Activated CD4-positive, alpha-beta memory T cell treated with anti-CD3 and anti-CD28 coated beads, Interleukin-2, amount 10 ng/mL, durations not matched to agents 7 days and 5 days (primary cell): ENCODE results near the gene AIRE. TPM values are rescaled to one million over a fixed set of nuclear protein-coding genes. Genes with fewer than 3 reads are reported as not detected.
A peak's percentile ranks its signal among the peaks of the same experiment; 100 is the strongest.

ENCODE experiments used
- CTCF ChIA-PET: fragments of 350-600 bp; sonication (Branson Sonifier 250); formaldehyde crosslinking; loops from one replicate; lab custom pipeline; 2021; ENCODE audit warnings: antibody characterized with exemption, inconsistent platforms; lab: Charles Lee
- POLR2A ChIA-PET: fragments of 350-600 bp; sonication (Branson Sonifier 250); formaldehyde crosslinking; loops from one replicate; lab custom pipeline; 2021; ENCODE audit warnings: antibody characterized with exemption; lab: Charles Lee
- DNase-seq: peaks from one replicate; pipeline ENCODE4 v3.0.0-alpha.2; 2020
- H3K27ac Mint-ChIP-seq: one replicate; pipeline ENCODE4 v1.8.0; 2021; ENCODE audit warnings: mild to moderate bottlenecking, mixed read lengths
- H3K27me3 Mint-ChIP-seq: one replicate; pipeline ENCODE4 v1.8.0; 2021; ENCODE audit warnings: mixed read lengths
- H3K36me3 Mint-ChIP-seq: one replicate; pipeline ENCODE4 v1.8.0; 2021; ENCODE audit warnings: low read depth, mixed read lengths
- H3K4me1 Mint-ChIP-seq: one replicate; pipeline ENCODE4 v1.8.0; 2021; ENCODE audit warnings: mixed read lengths
- H3K4me3 Mint-ChIP-seq: one replicate; pipeline ENCODE4 v1.8.0; 2021; ENCODE audit warnings: mild to moderate bottlenecking, mixed read lengths
- H3K9me3 Mint-ChIP-seq: one replicate; pipeline ENCODE4 v1.8.0; 2021; ENCODE audit warnings: mixed read lengths
- total RNA-seq, 2 experiments: library from RNA; stranded (reverse); gene quantifications; one replicate each; pipeline ENCODE4 v1.2.3, GENCODE V29; 2021

Gene AIRE
- total RNA-seq, 2 experiments from 2014 or later: 0.48 to 0.58 TPM

DNA sequence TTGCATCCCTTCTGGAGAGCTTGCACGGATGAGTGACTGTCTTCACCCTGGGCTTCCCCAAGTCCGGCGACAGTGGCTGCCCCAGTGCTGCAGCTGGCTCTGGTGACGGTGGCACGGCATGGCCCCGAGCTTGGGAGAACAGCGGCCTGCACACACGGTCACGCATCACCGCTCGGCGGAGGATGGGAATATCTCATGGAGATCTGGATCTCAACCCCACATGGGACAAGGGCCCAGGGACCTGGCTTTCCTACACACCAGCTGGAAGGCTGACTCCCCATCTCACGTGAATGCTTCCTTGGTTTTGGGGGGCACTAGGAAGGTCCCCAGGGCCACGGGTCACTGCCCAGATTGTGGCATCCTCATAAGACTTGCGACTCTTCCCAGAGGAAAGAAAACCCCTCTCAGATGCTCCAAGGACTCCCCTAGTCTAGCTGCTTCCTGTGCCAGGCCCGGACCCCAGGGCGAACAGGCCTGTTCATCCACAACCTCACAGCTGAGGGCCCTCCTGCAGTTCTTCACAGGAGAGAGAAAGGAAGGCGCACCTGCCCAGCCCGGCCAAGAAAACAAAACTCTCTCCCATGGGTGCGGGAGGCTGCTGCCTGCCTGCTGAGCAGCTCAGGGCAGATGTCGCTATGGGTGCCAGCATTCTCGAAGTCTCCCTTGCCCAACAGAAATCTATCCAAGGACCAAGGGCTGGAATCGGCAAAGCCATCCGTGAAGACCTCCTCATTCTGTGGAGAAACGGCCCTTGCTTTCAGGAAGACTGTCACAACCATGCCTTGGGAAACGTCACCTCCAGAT, 43.6 kb downstream of the AIRE start:
- H3K9me3 Mint-ChIP-seq: no peaks in the 10 kb centered on the region
- H3K4me1 Mint-ChIP-seq: no peaks in the 10 kb centered on the region
- peaks cover 9% of the 10 kb centered on the region for H3K36me3 Mint-ChIP-seq
- no peaks in the 10 kb centered on the region for H3K27me3 Mint-ChIP-seq
- no peak overlapping the region for H3K27ac Mint-ChIP-seq
- DNase-seq: no peak
- CTCF ChIA-PET: no interaction called here
- POLR2A ChIA-PET: interaction anchor here (1.1 to 1.4 kb wide), 2 partner anchors 11 to 14 kb away, joined by 3 to 4 read pairs; no protein-coding TSS in a partner anchor
- no peak overlapping the region for H3K4me3 Mint-ChIP-seq

GRCh38 chr21:44329971-44330681, 44.5 kb downstream of the AIRE start:
- DNase-seq: no peak
- no peaks in the 10 kb centered on the region for H3K9me3 Mint-ChIP-seq
- no peak overlapping the region for H3K4me3 Mint-ChIP-seq
- peaks cover 9% of the 10 kb centered on the region for H3K36me3 Mint-ChIP-seq
- no peak overlapping the region for H3K27ac Mint-ChIP-seq
- ChIA-PET CTCF (no interaction called here), POLR2A (interaction anchor here (1.1 to 1.4 kb wide), 3 partner anchors 10 to 15 kb away, joined by 3 to 4 read pairs (median 4); no protein-coding TSS in a partner anchor)
- H3K4me1 Mint-ChIP-seq: no peaks in the 10 kb centered on the region
- H3K27me3 Mint-ChIP-seq: no peaks in the 10 kb centered on the region

DNA sequence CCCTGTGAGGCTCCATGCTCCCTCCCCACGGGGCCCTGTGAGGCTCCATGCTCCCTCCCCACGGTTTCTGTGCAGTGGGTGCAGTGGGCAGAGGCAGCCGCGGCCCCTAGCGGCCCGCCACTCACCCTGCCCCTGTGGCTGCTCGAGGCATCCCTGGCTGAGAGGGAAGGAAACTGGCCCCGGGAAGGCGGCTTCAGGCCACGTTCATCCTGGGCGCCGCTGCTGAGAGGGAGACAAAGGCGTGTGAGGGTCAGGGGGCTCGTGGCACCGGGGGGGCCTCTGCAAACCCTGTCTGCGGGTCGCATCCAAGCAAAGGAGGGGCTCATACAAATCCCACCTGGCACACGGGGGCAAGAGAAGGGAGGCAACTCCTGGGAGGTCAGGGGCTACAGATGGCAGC, 45.0 kb downstream of the AIRE start:
- no peaks in the 10 kb centered on the region for H3K27me3 Mint-ChIP-seq
- CTCF ChIA-PET: no interaction called here
- no peaks in the 10 kb centered on the region for H3K9me3 Mint-ChIP-seq
- POLR2A ChIA-PET: interaction anchor here (1.4 kb wide), 3 partner anchors 10 to 12 kb away, joined by 3 to 4 read pairs (median 3); no protein-coding TSS in a partner anchor
- DNase-seq: no peak
- H3K4me1 Mint-ChIP-seq: no peaks in the 10 kb centered on the region
- H3K4me3 Mint-ChIP-seq: no peak overlapping the region
- no peak overlapping the region for H3K27ac Mint-ChIP-seq
- H3K36me3 Mint-ChIP-seq: peaks cover 6% of the 10 kb centered on the region

DNA sequence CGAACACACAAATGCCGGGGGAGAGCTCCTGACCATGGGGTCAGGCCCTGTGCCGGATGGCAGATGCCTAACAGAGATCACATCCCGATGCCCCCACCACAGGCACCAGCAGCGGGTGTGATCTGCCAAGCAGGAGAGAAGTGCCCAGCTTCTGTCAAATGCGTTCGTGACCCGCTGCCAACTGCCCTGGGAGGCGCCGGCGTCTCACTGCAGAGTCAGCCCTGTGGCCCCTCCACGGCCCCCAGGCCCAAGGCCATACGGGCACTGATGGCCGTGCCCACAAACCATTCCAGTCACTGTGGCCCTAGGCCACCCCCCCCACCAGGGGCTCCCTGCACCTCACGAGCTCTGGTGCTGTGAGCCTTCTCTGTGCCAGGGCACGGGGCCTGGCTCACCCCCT, 45.5 kb downstream of the AIRE start:
- H3K27me3 Mint-ChIP-seq: no peaks in the 10 kb centered on the region
- ChIA-PET POLR2A (interaction anchor here (1.4 kb wide), 2 partner anchors 9 to 12 kb away, joined by 3 to 4 read pairs; no protein-coding TSS in a partner anchor), CTCF (no interaction called here)
- H3K27ac Mint-ChIP-seq: no peak overlapping the region
- H3K9me3 Mint-ChIP-seq: no peaks in the 10 kb centered on the region
- H3K4me3 Mint-ChIP-seq: no peak overlapping the region
- H3K4me1 Mint-ChIP-seq: no peaks in the 10 kb centered on the region
- no peak for DNase-seq
- H3K36me3 Mint-ChIP-seq: peaks cover 3% of the 10 kb centered on the region

DNA sequence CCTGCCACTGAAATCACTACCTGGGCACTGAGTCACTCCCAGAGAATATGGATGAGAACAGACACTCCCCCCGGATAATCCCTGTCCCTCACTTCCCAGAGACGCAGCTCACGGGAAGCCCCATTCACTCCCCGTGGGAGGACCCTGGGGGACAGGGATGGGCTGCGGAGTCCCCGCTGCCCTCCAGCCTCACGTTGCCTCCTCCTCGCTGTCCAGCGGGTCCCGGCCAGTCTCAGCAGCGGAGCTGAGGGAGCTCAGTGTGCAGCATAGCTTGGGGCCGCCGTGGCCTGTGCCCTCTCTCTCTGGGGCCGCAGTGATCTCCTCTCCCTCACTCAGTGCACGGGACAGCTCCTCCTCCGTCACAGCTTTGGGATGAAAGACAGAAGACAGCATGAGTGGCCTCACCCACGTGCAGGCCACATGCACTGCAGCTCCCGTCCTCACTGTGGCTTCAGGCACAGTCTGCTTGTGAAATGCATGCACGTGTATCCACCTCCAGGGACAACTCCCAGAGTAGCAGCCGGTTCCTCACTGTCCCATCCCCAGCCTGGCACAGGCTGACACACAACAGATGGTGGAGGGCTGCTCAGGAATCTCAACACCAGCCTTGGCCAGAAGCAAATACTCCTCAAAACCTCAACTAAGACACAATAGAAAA, 46.1 kb downstream of the AIRE start:
- ChIA-PET POLR2A (interaction anchor here (0.8 to 1.4 kb wide), 3 partner anchors 9 to 16 kb away, joined by 3 to 4 read pairs (median 3); no protein-coding TSS in a partner anchor), CTCF (no interaction called here)
- DNase-seq: no peak
- H3K9me3 Mint-ChIP-seq: no peaks in the 10 kb centered on the region
- H3K27ac Mint-ChIP-seq: no peak overlapping the region
- peaks cover 3% of the 10 kb centered on the region for H3K36me3 Mint-ChIP-seq
- no peak overlapping the region for H3K4me3 Mint-ChIP-seq
- H3K27me3 Mint-ChIP-seq: no peaks in the 10 kb centered on the region
- no peaks in the 10 kb centered on the region for H3K4me1 Mint-ChIP-seq

- H3K4me3 Mint-ChIP-seq: no peak overlapping the region
- ChIA-PET CTCF (no interaction called here), POLR2A (interaction anchor here (0.8 to 1.5 kb wide), 3 partner anchors 8 to 17 kb away, joined by 3 read pairs; no protein-coding TSS in a partner anchor)
- no peaks in the 10 kb centered on the region for H3K9me3 Mint-ChIP-seq
- H3K27ac Mint-ChIP-seq: no peak overlapping the region
- no peaks in the 10 kb centered on the region for H3K27me3 Mint-ChIP-seq
- DNase-seq: no peak
- no peaks in the 10 kb centered on the region for H3K4me1 Mint-ChIP-seq
- peaks cover 3% of the 10 kb centered on the region for H3K36me3 Mint-ChIP-seq
Observed at GRCh38 chr21:44332383-44332782, 46.7 kb downstream of the AIRE start.

DNA sequence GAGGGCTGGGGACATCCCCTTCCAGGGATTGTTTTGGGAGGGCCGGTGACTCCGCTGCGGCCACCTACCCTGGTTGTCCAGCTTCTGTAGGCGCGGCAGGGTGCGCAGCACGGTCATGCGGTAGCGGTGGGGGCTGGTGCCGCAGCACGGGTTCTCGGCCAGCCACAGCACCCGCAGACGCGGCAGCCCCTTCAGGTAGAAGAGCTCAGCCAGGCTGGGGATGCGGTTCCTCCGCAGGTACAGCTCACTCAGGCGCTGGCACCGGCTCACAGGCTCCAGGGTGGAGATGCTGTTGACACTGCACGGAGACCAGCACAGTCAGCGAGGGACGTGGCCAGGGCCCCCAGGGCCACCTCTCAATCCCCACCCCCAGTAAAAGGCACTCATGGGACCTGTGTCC, 47.3 kb downstream of the AIRE start:
- peaks cover 3% of the 10 kb centered on the region for H3K36me3 Mint-ChIP-seq
- no peak for DNase-seq
- ChIA-PET CTCF (no interaction called here), POLR2A (interaction anchor here (1.5 kb wide), 1 partner anchor 9 kb away, joined by 3 read pairs; no protein-coding TSS in a partner anchor)
- H3K27ac Mint-ChIP-seq: no peak overlapping the region
- no peaks in the 10 kb centered on the region for H3K9me3 Mint-ChIP-seq
- no peaks in the 10 kb centered on the region for H3K27me3 Mint-ChIP-seq
- H3K4me3 Mint-ChIP-seq: no peak overlapping the region
- peaks cover 3% of the 10 kb centered on the region for H3K4me1 Mint-ChIP-seq

DNA sequence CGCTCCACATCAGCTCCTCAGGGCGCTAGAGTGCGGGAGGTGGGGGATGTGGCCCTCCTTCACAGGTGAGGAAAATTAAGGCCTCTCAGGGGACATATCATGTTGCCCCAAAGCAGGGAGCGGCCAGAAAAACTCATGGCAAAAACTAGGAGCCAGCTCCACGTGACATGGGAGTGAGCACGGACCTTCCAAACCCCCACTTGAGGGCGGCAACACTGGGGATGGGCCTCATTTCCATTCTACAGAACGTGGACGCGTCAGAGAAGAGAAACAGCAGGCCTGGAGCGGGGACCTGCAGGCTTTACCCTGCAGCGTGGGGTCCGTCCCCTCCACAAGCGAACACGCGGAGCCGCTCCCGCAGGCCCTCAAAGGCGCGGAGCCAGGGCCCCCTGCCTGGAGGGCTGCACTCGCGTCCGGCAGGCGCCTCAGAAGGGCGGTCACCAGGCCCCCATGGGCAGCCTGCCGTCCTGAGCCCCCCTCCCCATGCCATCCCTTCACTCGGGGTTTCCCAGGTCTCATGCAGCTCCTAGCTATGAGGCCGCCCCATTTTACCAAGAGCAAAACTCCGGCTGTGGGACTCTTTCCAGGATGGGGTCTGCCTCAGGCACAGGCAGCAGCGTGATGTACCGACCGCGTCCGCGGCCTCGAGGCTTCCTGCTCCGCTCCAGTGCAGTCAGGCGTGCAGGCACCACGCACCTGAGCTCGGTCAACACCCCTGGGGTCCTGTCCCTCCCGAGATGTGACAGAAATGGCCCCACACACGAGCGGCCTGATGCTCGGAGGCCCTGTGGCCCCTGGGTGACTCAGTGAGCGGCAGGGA, 48.0 kb downstream of the AIRE start:
- H3K4me3 Mint-ChIP-seq: no peak overlapping the region

GRCh38 chr21:44334329-44335030, 48.8 kb downstream of the AIRE start:
- H3K4me1 Mint-ChIP-seq: peaks cover 6% of the 10 kb centered on the region

More for the DNA sequence above, 48.0 kb downstream of the AIRE start:
- Mint-ChIP-seq H3K27me3 (no peaks in the 10 kb centered on the region), H3K36me3 (peaks cover 3% of the 10 kb centered on the region), H3K27ac (no peak overlapping the region), H3K4me1 (peaks cover 3% of the 10 kb centered on the region), H3K9me3 (no peaks in the 10 kb centered on the region)
- POLR2A ChIA-PET: interaction anchor here (1.5 to 1.6 kb wide), 3 partner anchors 8 to 40 kb away, joined by 3 read pairs; no protein-coding TSS in a partner anchor
- CTCF ChIA-PET: no interaction called here
- DNase-seq: no peak

DNA sequence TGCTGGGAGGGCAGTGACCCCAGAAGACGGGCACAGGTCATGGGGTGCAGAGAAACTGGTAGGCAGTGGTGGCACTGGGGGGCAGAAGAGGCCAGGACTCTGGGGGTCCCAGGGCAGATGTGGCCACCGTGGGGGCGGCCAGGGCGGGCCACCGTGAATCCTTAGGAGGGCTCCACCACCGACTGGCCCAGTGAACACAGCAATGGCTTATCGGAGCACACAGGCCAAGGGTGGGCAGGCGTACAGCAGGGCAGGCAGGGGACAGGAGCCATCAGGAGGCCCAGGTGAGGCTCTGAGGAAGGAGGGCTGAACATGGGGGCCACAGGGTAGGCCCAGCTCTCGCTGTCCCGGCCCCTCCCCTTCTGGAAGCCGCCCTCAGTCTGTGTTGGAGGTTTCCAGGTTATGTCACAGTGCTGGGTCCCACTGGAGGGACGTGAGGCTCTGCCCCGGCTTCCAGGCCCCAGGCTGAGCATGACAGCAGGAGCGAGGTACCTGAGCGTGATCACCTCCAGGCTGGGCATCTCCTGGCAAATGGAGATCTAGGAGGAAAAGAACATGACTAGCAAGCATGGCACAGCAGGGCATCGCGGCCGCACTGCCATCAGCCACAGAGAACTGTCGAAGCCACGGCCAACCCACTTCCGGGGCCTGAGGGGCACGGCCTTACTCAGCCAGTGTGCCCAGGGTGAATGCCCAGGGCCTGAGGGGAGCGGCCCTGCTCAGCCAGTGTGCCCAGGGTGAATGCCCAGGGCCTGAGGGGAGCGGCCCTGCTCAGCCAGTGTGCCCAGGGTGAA, 49.8 kb downstream of the AIRE start:
- Mint-ChIP-seq H3K27ac (no peak overlapping the region), H3K9me3 (no peaks in the 10 kb centered on the region), H3K36me3 (peaks cover 3% of the 10 kb centered on the region), H3K4me3 (no peak overlapping the region), H3K27me3 (no peaks in the 10 kb centered on the region), H3K4me1 (peaks cover 16% of the 10 kb centered on the region)
- ChIA-PET POLR2A (interaction anchor here (0.9 to 1.6 kb wide), 3 partner anchors 10 to 39 kb away, joined by 3 to 5 read pairs (median 3); no protein-coding TSS in a partner anchor), CTCF (no interaction called here)
- no peak for DNase-seq

More at GRCh38 chr21:44334329-44335030, 48.8 kb downstream of the AIRE start:
- Mint-ChIP-seq H3K9me3 (no peaks in the 10 kb centered on the region), H3K4me3 (no peak overlapping the region), H3K27me3 (no peaks in the 10 kb centered on the region), H3K27ac (no peak overlapping the region), H3K36me3 (peaks cover 3% of the 10 kb centered on the region)
- ChIA-PET POLR2A (interaction anchor here (0.9 to 1.6 kb wide), 3 partner anchors 9 to 40 kb away, joined by 3 to 5 read pairs (median 3); no protein-coding TSS in a partner anchor), CTCF (no interaction called here)
- DNase-seq: no peak

DNA sequence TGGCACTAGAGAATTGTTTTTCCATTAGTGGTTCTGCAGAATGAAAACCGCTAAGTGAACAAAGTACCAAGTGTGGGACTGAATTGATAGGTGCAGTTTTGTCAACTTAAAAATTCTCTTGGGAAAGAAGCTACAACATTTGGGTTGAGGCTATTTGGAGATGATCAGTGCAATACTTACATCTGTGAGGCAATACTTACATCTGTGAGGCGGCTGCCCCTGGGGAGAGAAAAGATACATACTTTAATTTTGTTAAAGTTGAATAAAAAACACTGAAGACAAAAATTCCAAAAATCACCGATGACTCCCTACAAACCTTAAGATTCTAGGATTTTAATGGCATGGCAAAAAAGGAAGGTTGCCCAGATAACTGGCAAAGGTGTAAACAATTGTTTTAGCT, 51.8 kb downstream of the AIRE start:
- ChIA-PET CTCF (interaction anchor here (0.8 kb wide), 1 partner anchor 456 kb away, joined by 4 read pairs; no protein-coding TSS in a partner anchor), POLR2A (interaction anchor here (3.7 kb wide), 1 partner anchor 118 kb away, joined by 21 read pairs; the partner anchor contains the start of gene LRRC3)
- Mint-ChIP-seq H3K27ac (peak overlapping the region; percentile 68), H3K4me1 (peaks cover 21% of the 10 kb centered on the region), H3K27me3 (no peaks in the 10 kb centered on the region), H3K9me3 (no peaks in the 10 kb centered on the region), H3K4me3 (no peak overlapping the region), H3K36me3 (no peaks in the 10 kb centered on the region)
- no peak for DNase-seq
